ENCODE results near the gene FHIT. TPM values are rescaled to one million over a fixed set of nuclear protein-coding genes. Genes with fewer than 3 reads are reported as not detected.

Gene FHIT
- total RNA-seq, 4 donors from 2014 or later: 5.0 to 15.3 (median 8.3) TPM

- no peak for DNase-seq (ENCODE audit: low spot score in 2 of 2)
- WGBS, 2 donors: 95 to 96% methylated on average over 1 of the region's 1 CpG
- intact Hi-C loops (cut with DNase I; ENCODE audit: low total_unique reads): no loop called here
- H3K4me3 ChIP-seq (ENCODE audit: low read depth, poor library complexity, severe bottlenecking): no peak overlapping the region
- TF ChIP-seq, protein P1, sequence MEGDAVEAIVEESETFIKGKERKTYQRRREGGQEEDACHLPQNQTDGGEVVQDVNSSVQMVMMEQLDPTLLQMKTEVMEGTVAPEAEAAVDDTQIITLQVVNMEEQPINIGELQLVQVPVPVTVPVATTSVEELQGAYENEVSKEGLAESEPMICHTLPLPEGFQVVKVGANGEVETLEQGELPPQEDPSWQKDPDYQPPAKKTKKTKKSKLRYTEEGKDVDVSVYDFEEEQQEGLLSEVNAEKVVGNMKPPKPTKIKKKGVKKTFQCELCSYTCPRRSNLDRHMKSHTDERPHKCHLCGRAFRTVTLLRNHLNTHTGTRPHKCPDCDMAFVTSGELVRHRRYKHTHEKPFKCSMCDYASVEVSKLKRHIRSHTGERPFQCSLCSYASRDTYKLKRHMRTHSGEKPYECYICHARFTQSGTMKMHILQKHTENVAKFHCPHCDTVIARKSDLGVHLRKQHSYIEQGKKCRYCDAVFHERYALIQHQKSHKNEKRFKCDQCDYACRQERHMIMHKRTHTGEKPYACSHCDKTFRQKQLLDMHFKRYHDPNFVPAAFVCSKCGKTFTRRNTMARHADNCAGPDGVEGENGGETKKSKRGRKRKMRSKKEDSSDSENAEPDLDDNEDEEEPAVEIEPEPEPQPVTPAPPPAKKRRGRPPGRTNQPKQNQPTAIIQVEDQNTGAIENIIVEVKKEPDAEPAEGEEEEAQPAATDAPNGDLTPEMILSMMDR (IDR thresholded peaks at IDR 0.05): no peak
- no peak for TF ChIP-seq POLR2A (IDR thresholded peaks at IDR 0.05)
Observed at GRCh38 chr3:60469481-60469880, 781.8 kb downstream of the FHIT start.

- H3K4me3 ChIP-seq (ENCODE audit: low read depth, poor library complexity, severe bottlenecking): no peak overlapping the region
- WGBS, 2 donors: 32 to 47% methylated on average over 1 of the region's 1 CpG
- TF ChIP-seq, protein P1 (IDR thresholded peaks at IDR 0.05): no peak
- TF ChIP-seq POLR2A (IDR thresholded peaks at IDR 0.05): no peak
- intact Hi-C loops (cut with DNase I; ENCODE audit: low total_unique reads): no loop called here
- DNase-seq (ENCODE audit: low spot score in 2 of 2): no peak
Observed at GRCh38 chr3:60463685-60464084, 787.6 kb downstream of the FHIT start.

GRCh38 chr3:60461267-60461666, 790.0 kb downstream of the FHIT start:
- no peak overlapping the region for H3K4me3 ChIP-seq (ENCODE audit: low read depth, poor library complexity, severe bottlenecking)
- TF ChIP-seq, protein P1 (IDR thresholded peaks at IDR 0.05): no peak
- TF ChIP-seq POLR2A (IDR thresholded peaks at IDR 0.05): no peak
- intact Hi-C loops (cut with DNase I; ENCODE audit: low total_unique reads): no loop called here
- WGBS, 2 donors: 61 to 63% methylated on average over 4 of the region's 4 CpGs
- no peak for DNase-seq (ENCODE audit: low spot score in 2 of 2)

DNA sequence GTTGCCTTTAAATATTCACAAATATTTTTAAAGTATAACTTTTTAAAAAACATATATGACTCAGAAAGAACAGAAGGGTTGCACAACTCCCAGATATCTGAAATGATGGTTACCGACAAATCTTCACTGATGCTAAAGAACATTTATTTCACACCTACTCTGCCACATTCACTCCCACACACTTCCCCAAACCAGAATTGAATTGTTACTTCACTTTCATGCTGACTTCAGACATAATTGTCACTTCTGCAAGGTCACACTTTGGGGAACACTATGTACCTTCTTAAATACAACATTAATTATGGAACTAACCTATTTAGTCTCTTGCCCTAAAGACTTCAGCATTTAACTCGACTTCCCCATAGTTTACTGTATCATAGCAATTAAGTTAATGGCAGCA, 795.1 kb downstream of the FHIT start:
- DNase-seq (ENCODE audit: low spot score in 2 of 2): no peak
- no peak for TF ChIP-seq POLR2A (IDR thresholded peaks at IDR 0.05)
- TF ChIP-seq, protein P1 (IDR thresholded peaks at IDR 0.05): no peak
- WGBS, 2 donors: 42 to 61% methylated on average over 2 of the region's 2 CpGs
- intact Hi-C loops (cut with DNase I; ENCODE audit: low total_unique reads): no loop called here
- no peak overlapping the region for H3K4me3 ChIP-seq (ENCODE audit: low read depth, poor library complexity, severe bottlenecking)

GRCh38 chr3:60453326-60453725, 797.9 kb downstream of the FHIT start:
- intact Hi-C loops (cut with DNase I; ENCODE audit: low total_unique reads): no loop called here
- H3K4me3 ChIP-seq (ENCODE audit: low read depth, poor library complexity, severe bottlenecking): no peak overlapping the region
- TF ChIP-seq POLR2A (IDR thresholded peaks at IDR 0.05): no peak
- TF ChIP-seq, protein P1 (IDR thresholded peaks at IDR 0.05): no peak
- WGBS, 2 donors: 68 to 70% methylated on average over 3 of the region's 3 CpGs
- DNase-seq (ENCODE audit: low spot score in 2 of 2): no peak

DNA sequence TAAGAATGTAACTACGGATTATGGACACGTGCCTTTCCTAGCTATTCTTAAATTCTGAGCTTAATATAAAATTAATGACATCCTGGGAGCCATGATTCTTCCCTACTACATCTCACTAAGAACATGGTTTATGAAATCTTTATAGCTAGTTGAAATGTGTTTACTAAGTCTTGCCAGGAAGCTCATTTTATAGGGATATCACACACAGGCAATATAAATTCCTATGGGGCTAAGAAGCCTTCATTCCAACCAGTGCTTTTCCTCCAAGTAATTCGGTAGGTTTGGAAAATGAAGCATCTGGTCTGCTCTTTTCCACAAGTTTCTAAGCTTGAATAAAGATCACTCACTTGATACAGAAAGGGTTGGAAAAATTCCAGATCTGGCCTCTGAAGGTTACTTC, 802.6 kb downstream of the FHIT start:
- no peak overlapping the region for H3K4me3 ChIP-seq (ENCODE audit: low read depth, poor library complexity, severe bottlenecking)
- no peak for DNase-seq (ENCODE audit: low spot score in 2 of 2)
- TF ChIP-seq POLR2A (IDR thresholded peaks at IDR 0.05): no peak
- TF ChIP-seq, protein P1 (IDR thresholded peaks at IDR 0.05): no peak
- WGBS, 2 donors: 55 to 75% methylated on average over 3 of the region's 3 CpGs
- intact Hi-C loops (cut with DNase I; ENCODE audit: low total_unique reads): no loop called here
